GM23248 (cell line): ENCODE measurements around the gene KIDINS220.

Source experiments
- EZH2 ChIP-seq: fragments of 200-600 bp; sonication (generic); IDR thresholded peaks from 2 replicates; pipeline ENCODE4 v1.6.1; 2018; ENCODE audit warnings: antibody characterized with exemption, mild to moderate bottlenecking; ENCODE audit not compliant: insufficient read depth, poor library complexity, severe bottlenecking
- EZH2phosphoT487 ChIP-seq: fragments of 200-600 bp; sonication (generic); IDR thresholded peaks from 2 replicates; pipeline ENCODE4 v1.6.1; 2018; ENCODE audit warnings: antibody characterized with exemption, moderate library complexity, mild to moderate bottlenecking, low read depth; ENCODE audit not compliant: insufficient read depth

GRCh38 chr2:8862230-8862629 lies 24.8 kb upstream of the KIDINS220 start:
- TF ChIP-seq EZH2 (no peak), EZH2phosphoT487 (no peak)
